AG04450 (cell line): ENCODE measurements around the gene TMEM106B. TPM values are rescaled to one million over a fixed set of nuclear protein-coding genes. Genes with fewer than 3 reads are reported as not detected.

ENCODE experiments used
- CTCF ChIA-PET: fragments of 300-600, 350-600 bp; formaldehyde crosslinking; extraction: SDS; loops from one replicate; lab custom pipeline; 2022; ENCODE audit warnings: antibody characterized with exemption, inconsistent platforms; lab: Charles Lee
- POLR2A ChIA-PET: fragments of 350-600 bp; formaldehyde crosslinking; extraction: SDS; loops from one replicate; lab custom pipeline; 2021; ENCODE audit warnings: antibody characterized with exemption, inconsistent platforms; lab: Yijun Ruan, JAX
- DNase-seq: peaks from one replicate; pipeline ENCODE4 v3.0.0-alpha.2; 2011; ENCODE audit warnings: low read depth, low spot score
- H3K27ac ChIP-seq: one replicate; pipeline ENCODE4 v1.5.1; 2012; ENCODE audit warnings: low read depth, low read length, control low read depth
- H3K27me3 ChIP-seq: one replicate; pipeline ENCODE4 v1.6.0; 2012; ENCODE audit warnings: low read length; ENCODE audit not compliant: control insufficient read depth, insufficient read depth
- H3K4me3 ChIP-seq: 2 replicates; pipeline ENCODE4 v1.5.1; 2011; ENCODE audit warnings: mild to moderate bottlenecking, low read depth, low read length, control low read depth
- H3K9me3 ChIP-seq: 2 replicates; pipeline ENCODE4 v1.5.1; 2012; ENCODE audit warnings: low read length; ENCODE audit not compliant: control insufficient read depth, insufficient read depth
- CTCF ChIP-seq: IDR thresholded peaks from 2 replicates; pipeline ENCODE4 v1.5.1; 2011; ENCODE audit warnings: low read depth, low read length, control low read depth, inconsistent platforms
- polyA plus RNA-seq: library from polyadenylated mRNA; depleted of rRNA; stranded (reverse); fragments of >200 nt; gene quantifications from 2 replicates; pipeline ENCODE4 v1.2.3, GENCODE V29; 2011

The TMEM106B gene
- polyA plus RNA-seq, 1 experiment: 58.0 TPM

GRCh38 chr7:12258074-12258473 lies 47.0 kb downstream of the TMEM106B start:
- TF ChIP-seq CTCF: no peak
- Histone ChIP-seq H3K27ac (no peak overlapping the region), H3K9me3 (no peaks in the 10 kb centered on the region), H3K4me3 (no peak overlapping the region), H3K27me3 (no peaks in the 10 kb centered on the region)
- ChIA-PET POLR2A (no interaction called here), CTCF (interaction anchor here (0.8 kb wide), 1 partner anchor 1174 kb away, joined by 3 read pairs; no protein-coding TSS in a partner anchor)
- DNase-seq: no peak

DNA sequence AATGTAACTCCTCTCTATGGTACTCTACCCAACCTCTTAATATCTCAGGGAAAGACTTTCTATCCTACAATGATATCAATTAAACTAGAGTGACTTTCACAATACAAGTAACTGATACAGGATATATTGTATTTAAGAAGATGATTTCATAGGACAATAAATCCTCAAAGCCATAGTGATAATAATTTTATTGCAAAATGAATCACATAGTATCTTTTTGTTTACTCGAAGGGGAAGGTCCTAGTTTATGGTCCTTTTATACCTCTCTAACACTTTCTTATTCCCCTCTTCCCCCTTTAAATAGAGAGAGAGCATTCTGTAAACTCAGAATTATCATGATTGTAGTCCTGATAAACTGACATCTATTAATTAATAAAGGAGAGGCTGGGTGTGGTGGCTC lies 56.4 kb downstream of the TMEM106B start:
- Histone ChIP-seq H3K27ac (no peak overlapping the region), H3K4me3 (no peak overlapping the region), H3K9me3 (no peaks in the 10 kb centered on the region), H3K27me3 (no peaks in the 10 kb centered on the region)
- no peak for DNase-seq
- TF ChIP-seq CTCF: no peak
- CTCF ChIA-PET: no interaction called here
- POLR2A ChIA-PET: no interaction called here

- Histone ChIP-seq H3K9me3 (no peaks in the 10 kb centered on the region), H3K27me3 (no peaks in the 10 kb centered on the region), H3K27ac (no peak overlapping the region), H3K4me3 (no peak overlapping the region)
- CTCF ChIA-PET: no interaction called here
- DNase-seq: no peak
- TF ChIP-seq CTCF: no peak
- POLR2A ChIA-PET: no interaction called here
These were observed 58.2 kb downstream of the TMEM106B start for GRCh38 chr7:12269100-12269895.

- ChIA-PET CTCF (no interaction called here), POLR2A (no interaction called here)
- Histone ChIP-seq H3K27ac (no peak overlapping the region), H3K9me3 (no peaks in the 10 kb centered on the region), H3K27me3 (no peaks in the 10 kb centered on the region), H3K4me3 (no peak overlapping the region)
- no peak for TF ChIP-seq CTCF
- DNase-seq: no peak
These were observed 69.9 kb downstream of the TMEM106B start for GRCh38 chr7:12281038-12281437.

GRCh38 chr7:12287901-12288300 lies 76.8 kb downstream of the TMEM106B start:
- no peak for TF ChIP-seq CTCF
- H3K27me3 ChIP-seq: no peaks in the 10 kb centered on the region
- no peak for DNase-seq
- ChIA-PET CTCF (no interaction called here), POLR2A (no interaction called here)
- no peak overlapping the region for H3K27ac ChIP-seq
- no peak overlapping the region for H3K4me3 ChIP-seq
- peaks cover 4% of the 10 kb centered on the region; the same call in 1 of the 2 replicates for H3K9me3 ChIP-seq
